Pons (tissue), 1 donor: Measurements from ENCODE around the gene C20orf202.
"Not testable (repeated sequence)": the region's sequence is repeated elsewhere in the genome, so short reads cannot be mapped to it uniquely, and the experiment has no call there.

ENCODE experiments used
- DNase-seq: peaks from one replicate; pipeline ENCODE4 v3.0.0-alpha.2; 2016; ENCODE audit warnings: low spot score

The C20orf202 gene

DNA sequence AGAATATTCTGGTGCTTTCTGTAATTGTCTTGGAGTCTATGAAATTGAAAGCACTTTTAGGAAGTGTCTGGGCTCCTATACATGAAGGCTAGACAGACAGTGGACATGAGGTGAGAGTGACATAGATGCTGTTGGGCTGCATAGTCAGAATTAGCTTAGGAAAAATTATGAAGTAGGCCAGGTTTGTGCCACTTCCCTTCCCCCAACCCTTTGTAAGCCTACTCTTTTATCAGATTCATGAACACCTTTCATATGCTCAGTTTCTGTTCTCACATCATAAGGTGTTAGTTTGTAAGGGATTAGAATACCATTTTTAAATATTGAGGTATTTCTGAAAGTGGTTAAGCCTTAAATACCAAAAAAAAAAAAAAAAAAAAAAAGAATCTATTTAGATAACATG is 44.4 kb downstream of the C20orf202 start:
- DNase-seq, result no peak

DNA sequence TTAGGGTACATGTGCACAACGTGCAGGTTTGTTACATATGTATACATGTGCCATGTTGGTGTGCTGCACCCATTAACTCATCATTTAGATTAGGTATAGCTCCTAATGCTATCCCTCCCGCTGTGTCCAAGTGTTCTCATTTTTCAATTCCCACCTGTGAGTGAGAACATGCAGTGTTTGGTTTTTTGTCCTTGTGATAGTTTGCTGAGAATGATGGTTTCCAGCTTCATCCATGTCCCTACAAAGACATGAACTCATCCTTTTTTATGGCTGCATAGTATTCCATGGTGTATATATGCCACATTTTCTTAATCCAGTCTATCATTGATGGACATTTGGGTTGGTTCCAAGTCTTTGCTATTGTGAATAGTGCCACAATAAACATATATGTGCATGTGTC is 47.0 kb downstream of the C20orf202 start:
- DNase-seq, result not testable (repeated sequence)

DNA sequence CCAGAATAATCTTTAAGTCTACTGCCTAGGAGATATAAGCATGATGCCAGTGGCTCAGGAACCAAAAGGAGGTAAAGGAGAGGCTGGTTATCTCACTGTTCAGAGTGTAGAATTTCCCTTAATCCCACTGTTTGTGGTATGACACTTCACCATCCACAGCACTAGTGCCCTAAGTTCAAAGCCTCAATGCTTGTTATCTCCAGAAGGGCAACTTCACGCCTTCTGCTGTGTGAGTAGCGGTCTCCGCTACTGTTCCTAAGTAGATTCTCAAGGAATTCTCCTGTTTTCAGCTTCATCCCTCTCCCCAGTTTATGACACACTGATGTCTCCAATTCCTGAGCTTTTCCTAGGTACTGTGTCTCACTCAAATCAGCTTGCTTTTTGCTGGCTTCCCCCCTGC is 49.2 kb downstream of the C20orf202 start:
- DNase-seq, result no peak

DNA sequence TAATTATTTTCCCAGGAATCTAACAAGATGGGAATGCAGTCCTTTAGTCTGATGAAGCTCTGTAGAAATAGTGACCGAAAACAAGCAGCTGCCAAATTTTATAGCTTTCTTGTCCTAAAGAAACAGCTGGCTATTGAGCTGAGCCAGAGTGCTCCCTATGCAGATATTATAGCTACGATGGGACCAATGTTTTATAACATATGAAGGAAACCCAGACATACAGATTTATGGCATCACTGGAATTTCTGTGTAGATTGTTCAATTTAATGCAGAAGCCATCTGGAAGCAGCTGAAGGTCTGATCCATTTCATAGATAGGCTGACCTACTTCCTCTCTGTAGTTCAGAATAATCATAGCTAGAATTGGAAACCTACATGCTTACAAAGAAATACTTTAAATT is 51.0 kb downstream of the C20orf202 start:
- no peak for DNase-seq

DNA sequence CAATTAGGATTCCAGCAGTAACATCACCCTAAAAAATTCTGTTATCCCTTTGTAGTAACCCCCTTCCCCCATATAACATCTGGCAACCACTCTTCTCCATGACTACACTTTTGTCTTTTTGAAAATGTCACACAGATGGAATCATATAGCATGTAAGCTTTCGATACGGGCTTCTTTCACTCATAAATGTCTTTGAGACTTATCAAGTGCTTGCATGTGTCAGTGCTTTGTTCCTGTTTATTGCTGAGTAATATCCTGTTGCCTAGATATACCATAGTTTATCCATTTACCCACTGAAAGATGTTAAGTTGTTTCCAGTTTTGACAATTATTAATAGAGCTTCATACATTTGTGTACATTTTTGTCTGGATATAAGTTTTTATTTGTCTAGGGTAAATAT is 52.4 kb downstream of the C20orf202 start:
- no peak for DNase-seq
